HG02852 (cell line): ENCODE measurements around the gene TMEM192.
"Not testable (repeated sequence)": the region's sequence is repeated elsewhere in the genome, so short reads cannot be mapped to it uniquely, and the experiment has no call there.

Experiments
- ATAC-seq: cut with Tn5 transposase; IDR thresholded peaks from one replicate; pipeline ENCODE4 v1.9.1; 2021; ENCODE audit warnings: mild to moderate bottlenecking, moderate library complexity; ENCODE audit not compliant: unreplicated experiment

TMEM192 gene

GRCh38 chr4:165094873-165095272 lies 17.8 kb downstream of the TMEM192 start:
- ATAC-seq: no peak

- not testable (repeated sequence) for ATAC-seq
Observed at GRCh38 chr4:165092187-165092586, 20.5 kb downstream of the TMEM192 start.

- no peak for ATAC-seq
Observed at GRCh38 chr4:165088366-165088765, 24.3 kb downstream of the TMEM192 start.

- no peak for ATAC-seq
Observed at GRCh38 chr4:165085946-165086345, 26.7 kb downstream of the TMEM192 start.

- ATAC-seq: not testable (repeated sequence)
Observed at GRCh38 chr4:165084787-165085186, 27.9 kb downstream of the TMEM192 start.

GRCh38 chr4:165079476-165079875 lies 33.2 kb downstream of the TMEM192 start:
- ATAC-seq: peak; percentile 52

- ATAC-seq: no peak
Observed at GRCh38 chr4:165077034-165077578, 35.6 kb downstream of the TMEM192 start.

- ATAC-seq: not testable (repeated sequence)
Observed at GRCh38 chr4:165073346-165073745, 39.3 kb downstream of the TMEM192 start.

GRCh38 chr4:165070560-165070959 lies 42.1 kb downstream of the TMEM192 start:
- no peak for ATAC-seq

GRCh38 chr4:165060938-165061337 lies 51.7 kb downstream of the TMEM192 start:
- no peak for ATAC-seq

- no peak for ATAC-seq
Observed at GRCh38 chr4:165059386-165059785, 53.3 kb downstream of the TMEM192 start.

GRCh38 chr4:165058666-165059065 lies 54.0 kb downstream of the TMEM192 start:
- ATAC-seq: no peak

- no peak for ATAC-seq
Observed at GRCh38 chr4:165055601-165056000, 57.1 kb downstream of the TMEM192 start.

GRCh38 chr4:165053645-165054044 lies 59.0 kb downstream of the TMEM192 start, which contains the start of gene TRIM75:
Gene TRIM75, plus strand, starts transcription at chr4:165053866. Its CDS starts 5,282 bp downstream, at chr4:165059148.
- no peak for ATAC-seq

- ATAC-seq: no peak
Observed at GRCh38 chr4:165052627-165053026, 60.0 kb downstream of the TMEM192 start.

GRCh38 chr4:165048170-165048569 lies 64.5 kb downstream of the TMEM192 start:
- ATAC-seq: no peak

GRCh38 chr4:165031436-165032211 lies 81.0 kb downstream of the TMEM192 start, which contains the start of gene TRIM60:
Gene TRIM60, plus strand, starts transcription at chr4:165031999. Its CDS starts 8,074 bp downstream, at chr4:165040073.
- no peak for ATAC-seq

GRCh38 chr4:165027762-165028402 lies 84.8 kb downstream of the TMEM192 start:
- no peak for ATAC-seq

- ATAC-seq: not testable (repeated sequence)
Observed at GRCh38 chr4:165025782-165026181, 86.9 kb downstream of the TMEM192 start.
